A549 (cell line): ENCODE results near the gene SPIRE1.

ENCODE experiments used
- CTCF ChIP-seq: fragments of >200 bp; sonication (Bioruptor Twin); formaldehyde crosslinking; IDR thresholded peaks from 3 replicates; pipeline ENCODE4 v1.5.1; 2016
- RFX5 ChIP-seq: fragments of 450-650 bp; IDR thresholded peaks from 2 replicates; pipeline ENCODE4 v1.7.1; 2014; ENCODE audit warnings: antibody characterized with exemption, mild to moderate bottlenecking, moderate library complexity

DNA sequence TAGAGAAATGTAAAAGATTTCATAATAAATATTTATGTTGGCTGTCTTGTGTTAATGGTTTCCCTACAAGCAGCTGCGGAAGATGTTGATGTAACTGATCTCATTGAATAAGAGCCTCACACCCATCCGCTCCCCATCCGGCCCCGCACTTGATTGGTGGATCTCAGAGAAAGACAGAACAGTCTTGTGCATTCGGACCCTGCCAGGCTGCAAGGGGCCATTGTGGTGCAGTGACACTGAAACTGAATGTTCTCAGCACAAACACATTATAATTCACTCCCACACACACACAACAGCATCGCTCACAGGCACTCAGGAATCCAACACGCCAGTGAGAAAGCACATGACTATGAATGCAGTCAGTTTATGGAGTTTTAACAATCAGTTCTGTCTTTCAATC is 202.4 kb downstream of the SPIRE1 start:
- TF ChIP-seq CTCF (no peak), RFX5 (no peak)
